DOHH2 (cell line): Measurements from ENCODE around the gene ARHGDIA.

Experiments
- EZH2phosphoT487 ChIP-seq: fragments of 200-600 bp; sonication (generic); IDR thresholded peaks from 2 replicates; pipeline ENCODE4 v1.6.1; 2017; ENCODE audit warnings: borderline replicate concordance, mild to moderate bottlenecking, antibody characterized with exemption, low read length, moderate library complexity, mixed read lengths
- TF ChIP-seq, protein P1 (sequence below): fragments of 200-600 bp; sonication (generic); IDR thresholded peaks from one replicate; pipeline ENCODE4 v1.5.1; 2014; ENCODE audit warnings: antibody characterized with exemption, mild to moderate bottlenecking, low read depth, low read length; ENCODE audit not compliant: poor library complexity, severe bottlenecking

DNA sequence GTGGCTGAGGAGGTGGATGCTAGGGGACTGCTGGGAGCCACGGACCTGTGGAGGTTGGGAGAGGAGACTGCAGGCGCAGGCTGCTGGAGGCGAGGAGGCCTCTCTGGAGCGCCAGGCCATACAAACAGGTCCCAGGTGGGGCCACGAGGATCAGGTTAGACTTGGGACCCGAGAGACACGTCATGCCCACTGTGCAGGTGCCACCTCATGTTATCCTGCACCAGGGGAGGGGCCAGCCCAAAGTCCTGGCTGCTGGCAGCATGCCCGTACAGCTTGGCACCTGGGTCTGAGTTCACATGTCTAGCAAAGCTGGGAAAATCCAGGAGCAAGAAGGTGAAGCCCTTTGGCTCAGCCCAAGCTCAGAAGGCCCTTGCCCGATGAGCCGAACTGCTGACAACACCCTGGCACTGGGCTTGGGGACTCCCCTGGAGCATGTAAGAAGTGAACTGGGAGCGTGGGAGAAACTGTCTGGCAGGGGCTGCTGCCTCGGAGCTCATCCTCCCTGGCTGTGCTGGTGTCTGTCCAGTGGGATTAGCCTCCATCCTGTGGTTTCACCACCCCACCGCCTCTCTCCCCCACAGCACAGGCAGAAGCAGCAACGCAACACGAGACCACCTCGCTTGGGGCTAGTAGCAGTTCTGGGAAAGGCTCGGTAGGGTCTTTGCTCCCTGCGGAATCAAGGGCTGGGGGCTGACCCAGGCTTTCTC is 5.3 kb downstream of the ARHGDIA start:
- TF ChIP-seq, protein P1, sequence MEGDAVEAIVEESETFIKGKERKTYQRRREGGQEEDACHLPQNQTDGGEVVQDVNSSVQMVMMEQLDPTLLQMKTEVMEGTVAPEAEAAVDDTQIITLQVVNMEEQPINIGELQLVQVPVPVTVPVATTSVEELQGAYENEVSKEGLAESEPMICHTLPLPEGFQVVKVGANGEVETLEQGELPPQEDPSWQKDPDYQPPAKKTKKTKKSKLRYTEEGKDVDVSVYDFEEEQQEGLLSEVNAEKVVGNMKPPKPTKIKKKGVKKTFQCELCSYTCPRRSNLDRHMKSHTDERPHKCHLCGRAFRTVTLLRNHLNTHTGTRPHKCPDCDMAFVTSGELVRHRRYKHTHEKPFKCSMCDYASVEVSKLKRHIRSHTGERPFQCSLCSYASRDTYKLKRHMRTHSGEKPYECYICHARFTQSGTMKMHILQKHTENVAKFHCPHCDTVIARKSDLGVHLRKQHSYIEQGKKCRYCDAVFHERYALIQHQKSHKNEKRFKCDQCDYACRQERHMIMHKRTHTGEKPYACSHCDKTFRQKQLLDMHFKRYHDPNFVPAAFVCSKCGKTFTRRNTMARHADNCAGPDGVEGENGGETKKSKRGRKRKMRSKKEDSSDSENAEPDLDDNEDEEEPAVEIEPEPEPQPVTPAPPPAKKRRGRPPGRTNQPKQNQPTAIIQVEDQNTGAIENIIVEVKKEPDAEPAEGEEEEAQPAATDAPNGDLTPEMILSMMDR, result no peak
- TF ChIP-seq EZH2phosphoT487, result no peak
